Measurements from ENCODE around the gene KLHL33. TPM values are rescaled to one million over a fixed set of nuclear protein-coding genes. Genes with fewer than 3 reads are reported as not detected.

The KLHL33 gene
- total and polyA plus RNA-seq, 12 donors: 0.13 to 0.95 (median 0.33) TPM; not detected in 1

- Histone ChIP-seq H3K27ac (no peak overlapping the region), H3K4me1 (replicated peaks in 1 of 2) (no peaks in the 10 kb centered on the region), H3K36me3 (replicated peaks in 1 of 2) (peaks cover 0 to 100% of the 10 kb centered on the region in 2 donors), H3K27me3 (no peaks in the 10 kb centered on the region), H3K4me3 (no peak overlapping the region), H3K9me3 (replicated peaks in 1 of 3) (no peaks in the 10 kb centered on the region)
- TF ChIP-seq POLR2A (IDR thresholded peaks at IDR 0.05) (no peak), CTCF (IDR thresholded peaks at IDR 0.05) (no peak)
- DNase-seq: no peak
- WGBS, 4 donors: 69 to 90% (median 85%) methylated on average over 3 to 7 of the region's 7 CpGs
- intact Hi-C loops (cut with DNase I): no loop called here
Observed at GRCh38 chr14:20381341-20381740, 54.6 kb downstream of the KLHL33 start.

GRCh38 chr14:20380681-20381080 is 55.3 kb downstream of the KLHL33 start:
- intact Hi-C loops (cut with DNase I): no loop called here
- H3K27ac ChIP-seq: no peak overlapping the region
- DNase-seq: no peak
- H3K4me1 ChIP-seq (replicated peaks in 1 of 2): no peaks in the 10 kb centered on the region
- no peaks in the 10 kb centered on the region for H3K9me3 ChIP-seq (replicated peaks in 1 of 3)
- no peak for TF ChIP-seq CTCF (IDR thresholded peaks at IDR 0.05)
- no peak for TF ChIP-seq POLR2A (IDR thresholded peaks at IDR 0.05)
- no peaks in the 10 kb centered on the region for H3K27me3 ChIP-seq
- 87 to 89% (median 88%) methylated on average over 4 to 6 of the region's 6 CpGs for WGBS, 4 donors
- H3K36me3 ChIP-seq (replicated peaks in 1 of 2): peaks cover 0 to 100% of the 10 kb centered on the region in 2 donors
- no peak overlapping the region for H3K4me3 ChIP-seq

- peak in 1 of 7 donors; percentile 8 for DNase-seq
- peaks cover 0 to 100% of the 10 kb centered on the region in 2 donors for H3K36me3 ChIP-seq (replicated peaks in 1 of 2)
Observed at GRCh38 chr14:20379743-20380142, 56.2 kb downstream of the KLHL33 start.

GRCh38 chr14:20377171-20377570 is 58.8 kb downstream of the KLHL33 start:
- Histone ChIP-seq H3K27me3 (no peaks in the 10 kb centered on the region), H3K4me3 (no peak overlapping the region), H3K4me1 (replicated peaks in 1 of 2) (no peaks in the 10 kb centered on the region), H3K9me3 (replicated peaks in 1 of 3) (no peaks in the 10 kb centered on the region), H3K36me3 (replicated peaks in 1 of 2) (peaks cover 0 to 97% of the 10 kb centered on the region in 2 donors), H3K27ac (no peak overlapping the region)
- no peak for TF ChIP-seq CTCF (IDR thresholded peaks at IDR 0.05)
- no peak for TF ChIP-seq POLR2A (IDR thresholded peaks at IDR 0.05)
- intact Hi-C loops (cut with DNase I): no loop called here
- WGBS, 4 donors: 95 to 100% (median 97%) methylated on average over 1 to 2 of the region's 2 CpGs
- peak in 2 of 7 donors; percentile 9 to 17 for DNase-seq

More at GRCh38 chr14:20379743-20380142, 56.2 kb downstream of the KLHL33 start:
- TF ChIP-seq CTCF (IDR thresholded peaks at IDR 0.05) (no peak), POLR2A (IDR thresholded peaks at IDR 0.05) (no peak)
- no peaks in the 10 kb centered on the region for H3K27me3 ChIP-seq
- WGBS, 4 donors: 32 to 69% (median 46%) methylated on average over 1 of the region's 1 CpG
- H3K27ac ChIP-seq: no peak overlapping the region
- no peaks in the 10 kb centered on the region for H3K4me1 ChIP-seq (replicated peaks in 1 of 2)
- no peak overlapping the region for H3K4me3 ChIP-seq
- H3K9me3 ChIP-seq (replicated peaks in 1 of 3): no peaks in the 10 kb centered on the region
- intact Hi-C loops (cut with DNase I): no loop called here
